KOPT-K1 (cell line): Measurements from ENCODE around the gene LCN15.
"Not testable (repeated sequence)": the region's sequence is repeated elsewhere in the genome, so short reads cannot be mapped to it uniquely, and the experiment has no call there.

Source experiments
- H3K27ac ChIP-seq: fragments of 200-600 bp; sonication (generic); 2 replicates; pipeline ENCODE4 v1.5.1; 2016; ENCODE audit warnings: antibody characterized with exemption, mild to moderate bottlenecking, low read depth, low read length; ENCODE audit not compliant: poor library complexity, severe bottlenecking
- H3K36me3 ChIP-seq: fragments of 200-600 bp; sonication (generic); 2 replicates; pipeline ENCODE4 v1.5.1; 2017; ENCODE audit warnings: antibody characterized with exemption, mild to moderate bottlenecking, low read length, moderate library complexity; ENCODE audit not compliant: insufficient read depth
- H3K9me3 ChIP-seq: fragments of 200-600 bp; sonication (generic); 2 replicates; pipeline ENCODE4 v1.5.1; 2017; ENCODE audit warnings: antibody characterized with exemption, low read length, mild to moderate bottlenecking; ENCODE audit not compliant: insufficient read depth, poor library complexity, severe bottlenecking

Gene LCN15

GRCh38 chr9:136799079-136799853 lies 34.9 kb upstream of the LCN15 start:
- H3K36me3 ChIP-seq: no peaks in the 10 kb centered on the region
- no peaks in the 10 kb centered on the region for H3K9me3 ChIP-seq
- H3K27ac ChIP-seq: no peak overlapping the region

- no peak overlapping the region for H3K27ac ChIP-seq
- no peaks in the 10 kb centered on the region for H3K36me3 ChIP-seq
These were observed 34.4 kb upstream of the LCN15 start for GRCh38 chr9:136798708-136799078.

GRCh38 chr9:136796775-136797347 lies 32.5 kb upstream of the LCN15 start:
- not testable (repeated sequence) for H3K27ac ChIP-seq, H3K36me3 ChIP-seq, H3K9me3 ChIP-seq

More at GRCh38 chr9:136798708-136799078, 34.4 kb upstream of the LCN15 start:
- H3K9me3 ChIP-seq: no peaks in the 10 kb centered on the region

GRCh38 chr9:136796238-136796774 lies 32.0 kb upstream of the LCN15 start, which contains the start of gene CCDC183:
Gene CCDC183, plus strand, starts transcription at chr9:136796338. Its CDS starts 60 bp downstream, at chr9:136796398.
- Histone ChIP-seq H3K36me3 (no peaks in the 10 kb centered on the region), H3K9me3 (no peaks in the 10 kb centered on the region), H3K27ac (no peak within 1 kb of the TSS)

GRCh38 chr9:136795000-136795348 lies 30.7 kb upstream of the LCN15 start:
- Histone ChIP-seq H3K9me3 (no peaks in the 10 kb centered on the region), H3K27ac (no peak overlapping the region), H3K36me3 (no peaks in the 10 kb centered on the region)

- H3K36me3 ChIP-seq: no peaks in the 10 kb centered on the region
- no peak overlapping the region for H3K27ac ChIP-seq
- H3K9me3 ChIP-seq: no peaks in the 10 kb centered on the region
These were observed 30.1 kb upstream of the LCN15 start for GRCh38 chr9:136794281-136794999.

- Histone ChIP-seq H3K9me3 (no peaks in the 10 kb centered on the region), H3K36me3 (no peaks in the 10 kb centered on the region), H3K27ac (no peak overlapping the region)
These were observed 29.0 kb upstream of the LCN15 start for GRCh38 chr9:136793086-136793946.

- Histone ChIP-seq H3K9me3 (no peaks in the 10 kb centered on the region), H3K27ac (peak overlapping the region; percentile 32), H3K36me3 (no peaks in the 10 kb centered on the region)
These were observed 28.2 kb upstream of the LCN15 start for GRCh38 chr9:136792321-136793085.

GRCh38 chr9:136791516-136792276 lies 27.4 kb upstream of the LCN15 start:
- H3K27ac ChIP-seq: peak overlapping the region; percentile 63

GRCh38 chr9:136790640-136791515 lies 26.6 kb upstream of the LCN15 start, which contains the start of gene TMEM141:
Gene TMEM141, plus strand, starts transcription at chr9:136791344. Its CDS starts 27 bp downstream, at chr9:136791371.
- H3K36me3 ChIP-seq: no peaks in the 10 kb centered on the region
- H3K9me3 ChIP-seq: no peaks in the 10 kb centered on the region
- H3K27ac ChIP-seq: peak within 1 kb of the TSS; percentile 63

More at GRCh38 chr9:136791516-136792276, 27.4 kb upstream of the LCN15 start:
- Histone ChIP-seq H3K9me3 (no peaks in the 10 kb centered on the region), H3K36me3 (no peaks in the 10 kb centered on the region)

GRCh38 chr9:136789523-136789937 lies 25.2 kb upstream of the LCN15 start:
- no peak overlapping the region for H3K27ac ChIP-seq
- H3K9me3 ChIP-seq: no peaks in the 10 kb centered on the region
- H3K36me3 ChIP-seq: no peaks in the 10 kb centered on the region

- not testable (repeated sequence) for H3K27ac ChIP-seq, H3K36me3 ChIP-seq, H3K9me3 ChIP-seq
These were observed 24.6 kb upstream of the LCN15 start for GRCh38 chr9:136788644-136789522.
